ENCODE data around the gene SLC12A6.

The SLC12A6 gene

GRCh38 chr15:34297059-34297458 lies 40.5 kb downstream of the SLC12A6 start:
- no peak for TF ChIP-seq CTCF (conservative IDR thresholded peaks at IDR 0.05; ENCODE audit: low read depth)
- POLR2A ChIA-PET (ENCODE audit: low non-redundant PET) = no interaction called here
- no peak for DNase-seq (ENCODE audit: low spot score)
- CTCF ChIA-PET = interaction anchor here (0.6 kb wide), 1 partner anchor 9 kb away, joined by 3 read pairs; no protein-coding TSS in a partner anchor
- no peak overlapping the region for H3K27ac ChIP-seq

GRCh38 chr15:34292621-34293020 lies 45.0 kb downstream of the SLC12A6 start:
- ChIA-PET POLR2A (ENCODE audit: low non-redundant PET) (no interaction called here), CTCF (no interaction called here)
- DNase-seq (ENCODE audit: low spot score) = no peak
- no peak for TF ChIP-seq CTCF (conservative IDR thresholded peaks at IDR 0.05; ENCODE audit: low read depth)
- H3K27ac ChIP-seq = no peak overlapping the region

GRCh38 chr15:34284937-34285336 lies 52.6 kb downstream of the SLC12A6 start:
- no peak overlapping the region for H3K27ac ChIP-seq
- DNase-seq (ENCODE audit: low spot score) = no peak
- no peak for TF ChIP-seq CTCF (conservative IDR thresholded peaks at IDR 0.05; ENCODE audit: low read depth)
- ChIA-PET CTCF (no interaction called here), POLR2A (ENCODE audit: low non-redundant PET) (no interaction called here)

GRCh38 chr15:34282384-34282783 lies 55.2 kb downstream of the SLC12A6 start:
- no peak for TF ChIP-seq CTCF (conservative IDR thresholded peaks at IDR 0.05; ENCODE audit: low read depth)
- DNase-seq (ENCODE audit: low spot score) = no peak
- H3K27ac ChIP-seq = no peak overlapping the region
- ChIA-PET POLR2A (ENCODE audit: low non-redundant PET) (no interaction called here), CTCF (no interaction called here)

GRCh38 chr15:34280193-34280592 lies 57.4 kb downstream of the SLC12A6 start:
- no peak for TF ChIP-seq CTCF (conservative IDR thresholded peaks at IDR 0.05; ENCODE audit: low read depth)
- POLR2A ChIA-PET (ENCODE audit: low non-redundant PET) = no interaction called here
- H3K27ac ChIP-seq = no peak overlapping the region
- CTCF ChIA-PET = interaction anchor here (0.7 kb wide), 1 partner anchor 15 kb away, joined by 4 read pairs; no protein-coding TSS in a partner anchor
- DNase-seq (ENCODE audit: low spot score) = no peak

GRCh38 chr15:34279368-34279767 lies 58.2 kb downstream of the SLC12A6 start:
- POLR2A ChIA-PET (ENCODE audit: low non-redundant PET) = no interaction called here
- no peak for DNase-seq (ENCODE audit: low spot score)
- CTCF ChIA-PET = no interaction called here
- H3K27ac ChIP-seq = no peak overlapping the region
- TF ChIP-seq CTCF (conservative IDR thresholded peaks at IDR 0.05; ENCODE audit: low read depth) = no peak

GRCh38 chr15:34275721-34276120 lies 61.9 kb downstream of the SLC12A6 start:
- no peak for TF ChIP-seq CTCF (conservative IDR thresholded peaks at IDR 0.05; ENCODE audit: low read depth)
- ChIA-PET CTCF (interaction anchor here (0.6 kb wide), 1 partner anchor 312 kb away, joined by 4 read pairs; no protein-coding TSS in a partner anchor), POLR2A (ENCODE audit: low non-redundant PET) (no interaction called here)
- no peak overlapping the region for H3K27ac ChIP-seq
- peak; percentile 19 for DNase-seq (ENCODE audit: low spot score)

All from RWPE1 (cell line).